Endothelial cell of umbilical vein (primary cell): ENCODE results near the gene PDE11A. TPM values are rescaled to one million over a fixed set of nuclear protein-coding genes. Genes with fewer than 3 reads are reported as not detected.

ENCODE experiments used
- BruUV-seq: library from RNA; stranded (reverse); fragments of 400-500 nt; replicated peaks from 2 replicates; lab custom pipeline; 2021; lab: Mats Ljungman, UMichigan
- CTCF ChIA-PET: fragments of 300-600, 350-600 bp; sonication (Branson Sonifier 250); formaldehyde crosslinking; loops from one replicate; lab custom pipeline; 2021; ENCODE audit warnings: antibody characterized with exemption, inconsistent platforms; lab: Charles Lee
- POLR2A ChIA-PET: fragments of 300-600, 350-600 bp; sonication (Branson Sonifier 250); formaldehyde crosslinking; loops from one replicate; lab custom pipeline; 2021; ENCODE audit warnings: antibody characterized with exemption, inconsistent platforms; lab: Charles Lee
- DNase-seq: peaks from one replicate; pipeline ENCODE4 v3.0.0-alpha.2; 2011; ENCODE audit warnings: low read depth, low spot score
- FAIRE-seq: peaks from 2 replicates; lab custom pipeline; 2011; peaks lifted over from hg19 to GRCh38; lab: Jason Lieb, UNC
- H2AFZ ChIP-seq: 2 replicates; pipeline ENCODE4 v1.6.0; 2012; ENCODE audit warnings: low read depth, low read length, control low read depth, inconsistent platforms
- H3K27ac ChIP-seq: 2 replicates; pipeline ENCODE4 v1.5.1; 2011; ENCODE audit warnings: low read depth, mild to moderate bottlenecking, control low read depth, low read length, moderate library complexity; ENCODE audit not compliant: insufficient read depth
- H3K27me3 ChIP-seq, 2 experiments: 2 replicates each; pipeline versions ENCODE4 v1.6.0 to v1.6.1; 2011; ENCODE audit warnings: low read length in 2 of 2, mixed read lengths in 1 of 2; ENCODE audit not compliant: control insufficient read depth in 2 of 2, insufficient read depth in 2 of 2
- H3K36me3 ChIP-seq, 2 experiments: 2 replicates in 1 of 2; 3 replicates in 1 of 2; pipeline ENCODE4 v1.5.1; 2011; ENCODE audit warnings: low read length in 2 of 2, mild to moderate bottlenecking in 1 of 2, moderate library complexity in 1 of 2; ENCODE audit not compliant: control insufficient read depth in 2 of 2, insufficient read depth in 2 of 2; ENCODE audit errors: extremely low read depth in 1 of 2
- H3K4me1 ChIP-seq: 3 replicates; pipeline ENCODE4 v1.5.1; 2011; ENCODE audit warnings: mild to moderate bottlenecking, low read length; ENCODE audit not compliant: control insufficient read depth, insufficient read depth; ENCODE audit errors: extremely low read depth
- H3K4me2 ChIP-seq: 2 replicates; pipeline ENCODE4 v1.6.1; 2011; ENCODE audit warnings: low read length, control low read depth, mixed read lengths; ENCODE audit not compliant: insufficient read depth
- H3K4me3 ChIP-seq, 3 experiments: fragments of 200-600 bp in 1 of 3; sonication (generic), shearing (Covaris generic) in 1 of 3; replicated peaks in 1 of 3; 2 replicates each; pipeline ENCODE4 v1.5.1; 2011 to 2016; ENCODE audit warnings: control low read depth in 3 of 3, low read length in 3 of 3, mild to moderate bottlenecking in 2 of 3, inconsistent platforms in 1 of 3, low read depth in 1 of 3, moderate library complexity in 1 of 3; ENCODE audit not compliant: insufficient read depth in 1 of 3
- H3K79me2 ChIP-seq: 2 replicates; pipeline ENCODE4 v1.6.0; 2012; ENCODE audit warnings: low read length, inconsistent platforms; ENCODE audit not compliant: control insufficient read depth, insufficient read depth
- H3K9ac ChIP-seq: replicated peaks from 2 replicates; pipeline ENCODE3; 2011; ENCODE audit warnings: low read length, control low read depth; ENCODE audit not compliant: insufficient read depth; ENCODE audit errors: extremely low read depth
- H3K9me1 ChIP-seq: replicated peaks from 3 replicates; pipeline ENCODE4 v1.6.0; 2011; ENCODE audit warnings: mild to moderate bottlenecking, low read length; ENCODE audit not compliant: control insufficient read depth, insufficient read depth; ENCODE audit errors: extremely low read depth
- H3K9me3 ChIP-seq: replicated peaks from 2 replicates; pipeline ENCODE4 v1.5.1; 2012; ENCODE audit warnings: low read length, inconsistent platforms; ENCODE audit not compliant: control insufficient read depth, insufficient read depth
- H4K20me1 ChIP-seq: replicated peaks from 2 replicates; pipeline ENCODE3; 2011; ENCODE audit warnings: mild to moderate bottlenecking, low read length; ENCODE audit not compliant: control insufficient read depth, insufficient read depth; ENCODE audit errors: extremely low read depth
- EZH2 ChIP-seq: IDR thresholded peaks from 2 replicates; pipeline ENCODE4 v1.6.1; 2012; ENCODE audit warnings: borderline replicate concordance, low read depth, mild to moderate bottlenecking, moderate library complexity, low read length, inconsistent platforms; ENCODE audit not compliant: severe bottlenecking
- FOS ChIP-seq: IDR thresholded peaks from 2 replicates; pipeline ENCODE4 v1.6.1; 2011; ENCODE audit warnings: mild to moderate bottlenecking, low read length, moderate library complexity, borderline replicate concordance; ENCODE audit not compliant: insufficient read depth
- GATA2 ChIP-seq: IDR thresholded peaks from 2 replicates; pipeline ENCODE4 v1.7.0; 2011; ENCODE audit warnings: low read depth, mild to moderate bottlenecking, moderate library complexity, mixed read lengths, low read length; ENCODE audit not compliant: insufficient read length, insufficient read depth
- dilution Hi-C: fragments of 300-500 bp; cut with MboI; formaldehyde crosslinking; loops from one replicate; pipeline ENCODE4 v1.15.0; 2019; ENCODE audit warnings: low sequenced_read_pairs; ENCODE audit not compliant: extremely low pct_ligation_motif_present
- intact Hi-C: fragments of 100-400 bp; cut with micrococcal nuclease; formaldehyde crosslinking; loops from one replicate; pipeline ENCODE4 v1.10.0; 2022
- polyA plus RNA-seq, 4 experiments: library from polyadenylated mRNA; depleted of rRNA in 3 of 4; stranded (reverse) in 3 of 4; unstranded in 1 of 4; fragments of >200 nt; gene quantifications; 2 replicates each; pipeline versions ENCODE4 v1.2.1 to v1.2.3, GENCODE V29; 2011 to 2012; ENCODE audit warnings: missing spikeins in 1 of 4
- total RNA-seq: library from RNA; stranded (reverse); gene quantifications from 2 replicates; pipeline ENCODE4 v1.2.3, GENCODE V29; 2021
- TF ChIP-seq, protein P1 (sequence below): IDR thresholded peaks from 2 replicates; pipeline ENCODE4 v1.6.1; 2011; ENCODE audit not compliant: insufficient read depth, insufficient read length
- TF ChIP-seq, protein P2 (sequence below), 2 donors: IDR thresholded peaks; 1 replicate in 1 of 2; 2 replicates in 1 of 2; pipeline ENCODE4 v1.5.1; 2011; ENCODE audit warnings: low read length in 2 of 2, mild to moderate bottlenecking in 2 of 2, moderate library complexity in 2 of 2, control low read depth in 1 of 2, inconsistent platforms in 1 of 2, low read depth in 1 of 2; ENCODE audit not compliant: insufficient read depth in 1 of 2; ENCODE audit errors: extremely low read depth in 1 of 2

The PDE11A gene
- total and polyA plus RNA-seq, 2 donors (not counting 3 experiments of a cell fraction or from before 2014, with no cell fraction given) = 0.07 to 0.51 TPM

DNA sequence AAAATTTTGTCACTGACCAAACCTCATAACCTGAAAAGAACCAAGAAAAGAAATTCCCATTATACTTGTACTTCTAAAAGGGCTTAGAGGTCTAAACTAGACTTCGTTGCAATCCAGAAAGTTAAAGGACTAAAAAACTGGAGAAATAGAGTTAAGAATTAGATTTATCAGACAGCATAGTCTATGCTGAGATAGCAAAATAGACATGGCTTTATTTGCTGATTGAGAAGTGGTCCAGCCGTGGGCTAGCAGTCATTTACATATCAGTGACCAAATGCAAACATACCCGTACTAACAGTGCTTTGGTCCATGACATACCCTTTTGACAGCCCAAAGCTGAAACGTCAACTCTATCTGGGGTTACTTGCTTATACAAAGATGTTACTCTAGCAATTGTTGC, 456.5 kb downstream of the PDE11A start:
- H3K4me2 ChIP-seq = no peak overlapping the region
- no peak overlapping the region for H2AFZ ChIP-seq
- no TSS peak for BruUV-seq
- TF ChIP-seq FOS (no peak), EZH2 (no peak), GATA2 (no peak)
- TF ChIP-seq, protein P1, sequence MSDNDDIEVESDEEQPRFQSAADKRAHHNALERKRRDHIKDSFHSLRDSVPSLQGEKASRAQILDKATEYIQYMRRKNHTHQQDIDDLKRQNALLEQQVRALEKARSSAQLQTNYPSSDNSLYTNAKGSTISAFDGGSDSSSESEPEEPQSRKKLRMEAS = no peak
- TF ChIP-seq, protein P2, sequence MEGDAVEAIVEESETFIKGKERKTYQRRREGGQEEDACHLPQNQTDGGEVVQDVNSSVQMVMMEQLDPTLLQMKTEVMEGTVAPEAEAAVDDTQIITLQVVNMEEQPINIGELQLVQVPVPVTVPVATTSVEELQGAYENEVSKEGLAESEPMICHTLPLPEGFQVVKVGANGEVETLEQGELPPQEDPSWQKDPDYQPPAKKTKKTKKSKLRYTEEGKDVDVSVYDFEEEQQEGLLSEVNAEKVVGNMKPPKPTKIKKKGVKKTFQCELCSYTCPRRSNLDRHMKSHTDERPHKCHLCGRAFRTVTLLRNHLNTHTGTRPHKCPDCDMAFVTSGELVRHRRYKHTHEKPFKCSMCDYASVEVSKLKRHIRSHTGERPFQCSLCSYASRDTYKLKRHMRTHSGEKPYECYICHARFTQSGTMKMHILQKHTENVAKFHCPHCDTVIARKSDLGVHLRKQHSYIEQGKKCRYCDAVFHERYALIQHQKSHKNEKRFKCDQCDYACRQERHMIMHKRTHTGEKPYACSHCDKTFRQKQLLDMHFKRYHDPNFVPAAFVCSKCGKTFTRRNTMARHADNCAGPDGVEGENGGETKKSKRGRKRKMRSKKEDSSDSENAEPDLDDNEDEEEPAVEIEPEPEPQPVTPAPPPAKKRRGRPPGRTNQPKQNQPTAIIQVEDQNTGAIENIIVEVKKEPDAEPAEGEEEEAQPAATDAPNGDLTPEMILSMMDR (IDR thresholded peaks at IDR 0.05; ENCODE audit: extremely low read depth in 1 of 2, insufficient read depth in 1 of 2, low read depth in 1 of 2, low read length in 2 of 2) = no peak
- dilution Hi-C loops = no loop called here
- H3K4me3 ChIP-seq = no peak overlapping the region
- H3K27ac ChIP-seq = no peak overlapping the region
- CTCF ChIA-PET = interaction anchor here (0.8 to 2.9 kb wide), 2 partner anchors 12 to 13 kb away, joined by 4 to 17 read pairs; no protein-coding TSS in a partner anchor
- FAIRE-seq = no peak
- no peaks in the 10 kb centered on the region for H3K79me2 ChIP-seq
- H3K9ac ChIP-seq = no peak overlapping the region
- no peaks in the 10 kb centered on the region for H4K20me1 ChIP-seq
- no peak for DNase-seq
- intact Hi-C loops = loop anchor here (5.0 kb wide), 2 partner anchors 141 to 449 kb away; no protein-coding TSS in a partner anchor
- no peaks in the 10 kb centered on the region for H3K27me3 ChIP-seq
- H3K9me1 ChIP-seq = no peaks in the 10 kb centered on the region
- no peaks in the 10 kb centered on the region for H3K9me3 ChIP-seq
- POLR2A ChIA-PET = no interaction called here
- no peaks in the 10 kb centered on the region for H3K36me3 ChIP-seq
- no peaks in the 10 kb centered on the region for H3K4me1 ChIP-seq
